ENCODE results near the gene CABP2.
A peak's percentile ranks its signal among the peaks of the same experiment; 100 is the strongest.
"Not testable (repeated sequence)": the region's sequence is repeated elsewhere in the genome, so short reads cannot be mapped to it uniquely, and the experiment has no call there.

The CABP2 gene

GRCh38 chr11:67494371-67495233 lies 28.6 kb downstream of the CABP2 start:
- DNase-seq (ENCODE audit: low read depth, low spot score): no peak

GRCh38 chr11:67493548-67494370 lies 29.5 kb downstream of the CABP2 start:
- no peak for DNase-seq (ENCODE audit: low read depth, low spot score)

- no peak for DNase-seq (ENCODE audit: low read depth, low spot score)
These were observed 30.3 kb downstream of the CABP2 start for GRCh38 chr11:67492801-67493547.

GRCh38 chr11:67492069-67492727 lies 31.0 kb downstream of the CABP2 start:
- DNase-seq (ENCODE audit: low read depth, low spot score): no peak

GRCh38 chr11:67491276-67492068 lies 31.8 kb downstream of the CABP2 start:
- no peak for DNase-seq (ENCODE audit: low read depth, low spot score)

GRCh38 chr11:67490727-67491065 lies 32.5 kb downstream of the CABP2 start:
- DNase-seq (ENCODE audit: low read depth, low spot score): no peak

GRCh38 chr11:67489885-67490726 lies 33.1 kb downstream of the CABP2 start:
- DNase-seq (ENCODE audit: low read depth, low spot score): no peak

- DNase-seq (ENCODE audit: low read depth, low spot score): no peak
These were observed 33.9 kb downstream of the CABP2 start for GRCh38 chr11:67489203-67489884.

GRCh38 chr11:67486481-67487195 lies 36.6 kb downstream of the CABP2 start:
- DNase-seq (ENCODE audit: low read depth, low spot score): no peak

GRCh38 chr11:67485873-67486361 lies 37.3 kb downstream of the CABP2 start:
- not testable (repeated sequence) for DNase-seq (ENCODE audit: low read depth, low spot score)

- DNase-seq (ENCODE audit: low read depth, low spot score): no peak
These were observed 38.4 kb downstream of the CABP2 start for GRCh38 chr11:67484847-67485311.

- no peak for DNase-seq (ENCODE audit: low read depth, low spot score)
These were observed 39.2 kb downstream of the CABP2 start for GRCh38 chr11:67483831-67484665.

- peak; percentile 99 for DNase-seq (ENCODE audit: low read depth, low spot score)
These were observed 40.1 kb downstream of the CABP2 start, which contains the start of gene AIP for GRCh38 chr11:67482827-67483798. TSS of gene AIP (plus strand) at chr11:67483026. CDS start at chr11:67483159, 133 bp downstream.

GRCh38 chr11:67482275-67482826 lies 40.9 kb downstream of the CABP2 start:
- DNase-seq (ENCODE audit: low read depth, low spot score): no peak

- DNase-seq (ENCODE audit: low read depth, low spot score): not testable (repeated sequence)
These were observed 45.7 kb downstream of the CABP2 start for GRCh38 chr11:67477344-67478050.

Measured in astrocyte of the hippocampus (primary cell).